GM19023 (cell line): Measurements from ENCODE around the gene NLRP3.

ENCODE experiments used
- ATAC-seq: cut with Tn5 transposase; IDR thresholded peaks from one replicate; pipeline ENCODE4 v1.9.1; 2021; ENCODE audit warnings: mild to moderate bottlenecking, moderate library complexity; ENCODE audit not compliant: unreplicated experiment

Gene NLRP3

DNA sequence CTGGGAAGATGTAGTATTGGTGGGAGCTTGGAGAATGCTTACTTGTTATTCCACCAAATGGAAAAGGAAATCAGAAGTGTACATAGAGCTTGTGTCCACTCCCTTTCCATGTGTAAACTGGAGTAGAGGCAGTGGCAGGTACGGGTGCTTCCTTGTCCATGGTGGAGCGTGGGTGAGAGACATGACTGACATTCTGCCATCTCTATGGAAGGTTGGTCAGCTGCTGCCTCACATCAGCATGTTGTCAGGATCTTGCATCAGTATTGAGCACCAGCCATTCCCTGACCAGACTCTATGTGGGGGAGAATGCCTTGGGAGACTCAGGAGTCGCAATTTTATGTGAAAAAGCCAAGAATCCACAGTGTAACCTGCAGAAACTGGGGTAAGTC is 19.8 kb downstream of the NLRP3 start:
- no peak for ATAC-seq

DNA sequence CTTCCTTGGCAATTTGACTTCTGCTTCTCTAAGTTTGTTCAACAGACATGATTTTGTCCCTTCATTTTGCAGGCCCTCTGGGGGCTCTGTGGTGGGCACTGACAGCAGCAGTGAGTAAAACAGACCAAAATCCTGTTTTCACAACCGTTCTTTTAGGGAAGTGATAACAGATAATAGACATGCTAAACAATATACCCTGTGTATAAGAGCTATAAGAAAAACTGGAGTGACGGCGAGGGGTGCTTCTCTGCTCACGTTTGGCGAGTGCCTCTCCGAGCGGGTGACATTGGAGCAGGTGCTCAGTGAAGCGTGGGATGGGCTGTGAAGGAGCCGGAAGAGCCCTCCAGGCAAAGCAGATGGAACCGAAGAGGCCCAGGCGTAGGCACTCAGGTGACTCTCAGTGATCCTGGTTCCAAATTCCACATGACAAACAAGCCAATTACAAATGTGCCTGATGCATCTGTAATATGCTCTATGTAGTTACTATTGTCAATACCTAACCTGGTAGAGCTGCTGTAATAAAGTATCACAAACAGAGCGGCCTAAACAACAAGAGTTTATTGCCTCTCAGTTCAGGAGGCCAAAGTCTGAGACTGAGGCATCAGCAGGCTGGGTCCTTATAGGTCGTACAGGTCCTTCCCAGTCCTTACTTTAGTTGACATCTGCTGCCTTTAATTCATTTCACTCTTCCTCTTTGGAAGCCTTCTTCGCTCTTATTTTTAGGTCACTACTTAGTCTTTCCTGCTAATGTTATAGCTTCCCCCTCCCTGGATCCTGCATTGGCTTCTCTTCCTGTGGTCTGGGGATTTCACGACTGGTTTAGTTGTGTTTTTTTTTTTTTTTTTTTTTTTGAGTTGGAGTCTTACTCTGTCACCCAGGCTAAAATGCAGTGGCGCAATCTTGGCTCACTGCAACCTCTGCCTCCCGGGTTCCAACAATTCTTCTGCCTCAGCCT is 21.9 kb downstream of the NLRP3 start:
- no peak for ATAC-seq

DNA sequence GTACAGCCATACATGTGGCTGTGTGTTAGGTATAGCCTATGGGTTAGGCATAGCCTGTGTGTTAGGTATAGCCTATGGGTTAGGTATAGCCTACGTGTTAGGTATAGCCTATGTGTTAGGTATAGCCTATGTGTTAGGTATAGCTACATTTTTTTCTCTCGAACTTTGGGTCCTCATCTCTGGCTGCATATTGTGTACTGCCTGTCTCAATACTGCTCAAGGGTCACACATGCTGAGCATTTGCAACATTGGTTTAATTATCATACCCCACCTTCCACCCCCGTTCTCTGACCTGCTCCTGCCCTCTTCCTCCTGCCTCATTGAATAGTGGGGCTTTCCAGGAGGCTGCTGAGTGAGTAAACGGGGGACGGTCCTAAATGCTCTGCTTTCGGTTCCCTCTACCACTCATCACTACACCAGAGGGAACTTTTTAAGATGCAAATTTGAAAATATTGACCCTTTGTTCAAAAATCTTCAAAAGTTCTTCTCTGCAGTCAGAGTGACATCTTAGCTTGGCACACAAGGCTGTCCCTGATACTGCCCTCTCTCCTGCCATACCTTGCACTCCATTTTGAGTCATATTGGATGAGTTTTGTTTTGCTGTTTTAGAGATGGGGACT is 24.1 kb downstream of the NLRP3 start:
- peak; percentile 98 for ATAC-seq

DNA sequence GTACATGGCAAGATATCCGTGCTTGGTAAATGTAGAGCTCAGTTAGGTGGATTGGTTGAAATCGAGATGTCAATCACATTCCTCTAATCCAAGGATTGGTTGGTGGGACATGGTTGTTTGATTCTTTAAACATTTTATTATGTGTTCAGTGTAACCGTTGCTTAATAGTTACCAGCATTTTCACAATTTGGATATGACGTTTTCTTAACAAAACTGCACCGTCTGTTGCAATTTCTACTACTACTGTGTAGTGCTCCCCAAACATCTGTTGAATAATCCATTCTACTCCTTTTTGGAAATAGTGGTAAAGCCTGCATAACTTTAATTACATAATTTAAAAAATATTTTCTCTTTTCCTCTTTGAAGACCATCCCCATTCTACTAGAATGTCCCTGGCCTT is 25.6 kb downstream of the NLRP3 start:
- no peak for ATAC-seq

GRCh38 chr1:247442164-247442563 is 26.2 kb downstream of the NLRP3 start:
- no peak for ATAC-seq

DNA sequence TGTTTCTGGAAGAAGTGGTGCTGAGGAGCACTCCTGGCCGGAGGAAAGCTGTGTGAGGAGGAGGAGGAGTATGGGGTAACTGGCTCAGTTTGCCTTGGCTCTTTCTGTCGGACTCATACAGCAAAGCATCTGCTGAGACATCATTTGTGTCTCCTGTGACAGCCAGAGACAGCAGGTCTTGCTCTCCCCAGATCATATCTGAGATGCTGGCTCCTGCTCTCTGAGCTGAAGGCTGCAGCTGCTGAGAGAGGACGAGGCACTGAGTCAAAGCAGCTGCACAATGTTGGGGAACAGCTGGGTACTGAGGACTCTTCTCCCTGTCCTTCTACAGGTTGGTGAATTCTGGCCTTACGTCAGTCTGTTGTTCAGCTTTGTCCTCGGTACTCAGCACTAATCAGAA is 27.7 kb downstream of the NLRP3 start:
- ATAC-seq: no peak

DNA sequence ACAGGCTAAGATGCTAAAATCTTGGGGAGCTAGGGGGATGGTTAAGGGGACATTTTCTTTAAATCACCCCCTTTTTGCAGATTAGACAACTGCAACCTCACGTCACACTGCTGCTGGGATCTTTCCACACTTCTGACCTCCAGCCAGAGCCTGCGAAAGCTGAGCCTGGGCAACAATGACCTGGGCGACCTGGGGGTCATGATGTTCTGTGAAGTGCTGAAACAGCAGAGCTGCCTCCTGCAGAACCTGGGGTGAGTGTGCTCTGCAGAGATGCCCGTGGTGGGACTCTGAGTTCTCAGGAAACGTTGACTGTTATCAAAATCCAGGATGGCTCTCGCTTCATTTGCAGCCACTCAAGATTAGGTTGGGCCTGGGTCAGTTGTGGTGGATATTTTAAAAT is 28.6 kb downstream of the NLRP3 start:
- ATAC-seq: no peak

- ATAC-seq: no peak
Observed at GRCh38 chr1:247445526-247446356, 29.8 kb downstream of the NLRP3 start.

- no peak for ATAC-seq
Observed at GRCh38 chr1:247447162-247447909, 31.4 kb downstream of the NLRP3 start.

GRCh38 chr1:247448107-247448791 is 32.3 kb downstream of the NLRP3 start:
- ATAC-seq: no peak

GRCh38 chr1:247451388-247452010 is 35.5 kb downstream of the NLRP3 start:
- no peak for ATAC-seq

DNA sequence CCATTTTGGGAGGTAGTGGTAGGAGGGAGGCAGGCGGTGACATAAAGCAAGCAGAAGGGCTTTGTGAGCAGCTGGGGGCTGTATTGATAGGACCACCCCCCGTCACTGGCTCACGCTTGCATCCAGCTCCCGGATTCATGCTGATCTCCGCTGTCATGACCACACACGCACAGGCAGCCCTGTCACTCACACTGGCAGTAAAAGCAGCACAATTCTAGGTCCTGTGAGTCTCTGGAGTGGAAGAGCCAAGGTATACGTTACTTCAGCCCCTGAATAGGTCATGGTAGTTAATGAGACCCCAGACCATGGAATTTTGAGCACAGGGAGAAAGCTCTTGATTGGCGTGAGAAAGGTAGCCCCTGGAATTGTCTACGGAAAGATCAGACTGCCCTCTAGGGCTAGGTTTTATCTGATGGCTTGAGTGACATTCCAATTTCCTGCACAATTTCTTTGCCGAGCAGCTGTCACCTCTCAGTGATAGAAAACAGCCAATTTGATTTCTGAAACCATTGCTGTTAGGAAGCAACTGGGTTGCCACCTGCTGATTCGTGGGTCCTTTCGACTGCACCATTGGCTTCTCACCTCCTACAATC is 36.6 kb downstream of the NLRP3 start:
- ATAC-seq: no peak

DNA sequence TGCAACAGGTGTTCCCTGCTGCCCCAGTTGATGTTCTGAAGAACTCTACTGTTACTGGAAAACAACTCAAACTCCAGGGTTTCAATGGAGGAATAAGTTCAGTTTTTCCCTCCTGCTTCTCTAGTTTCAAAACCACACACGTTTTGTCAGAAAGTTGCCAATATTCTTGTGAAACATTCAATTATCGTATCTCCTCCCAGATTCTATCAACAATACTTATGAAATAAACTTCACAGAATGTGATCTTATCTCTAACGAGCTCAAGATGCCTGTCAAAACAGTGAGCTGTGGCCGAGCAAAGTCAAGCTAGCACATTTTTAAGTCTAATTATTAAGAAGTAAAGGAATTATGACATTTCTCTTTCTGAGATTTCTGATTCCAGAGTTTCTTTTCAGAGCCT is 37.3 kb downstream of the NLRP3 start:
- no peak for ATAC-seq

GRCh38 chr1:247453997-247454396 is 38.0 kb downstream of the NLRP3 start:
- no peak for ATAC-seq

DNA sequence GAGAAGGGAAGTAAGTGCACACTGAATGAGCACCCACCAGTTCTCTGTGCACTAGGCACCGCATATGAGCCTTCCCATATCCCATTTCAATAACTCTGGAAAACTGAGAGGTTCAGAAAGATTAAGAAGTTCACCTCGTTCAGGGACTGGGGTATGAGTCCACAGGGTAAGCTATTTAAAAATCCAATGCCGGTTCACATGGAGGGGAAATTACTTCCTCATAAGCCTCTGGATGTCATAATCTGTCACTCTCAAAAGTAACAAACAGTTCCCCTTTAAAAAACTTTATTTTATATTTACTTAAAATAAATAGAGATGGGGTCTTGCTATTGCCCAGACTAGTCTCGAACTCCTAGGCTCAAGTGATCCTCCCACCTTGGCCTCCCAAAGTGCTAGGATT is 40.0 kb downstream of the NLRP3 start:
- no peak for ATAC-seq

- no peak for ATAC-seq
Observed at GRCh38 chr1:247456914-247457639, 41.1 kb downstream of the NLRP3 start.

DNA sequence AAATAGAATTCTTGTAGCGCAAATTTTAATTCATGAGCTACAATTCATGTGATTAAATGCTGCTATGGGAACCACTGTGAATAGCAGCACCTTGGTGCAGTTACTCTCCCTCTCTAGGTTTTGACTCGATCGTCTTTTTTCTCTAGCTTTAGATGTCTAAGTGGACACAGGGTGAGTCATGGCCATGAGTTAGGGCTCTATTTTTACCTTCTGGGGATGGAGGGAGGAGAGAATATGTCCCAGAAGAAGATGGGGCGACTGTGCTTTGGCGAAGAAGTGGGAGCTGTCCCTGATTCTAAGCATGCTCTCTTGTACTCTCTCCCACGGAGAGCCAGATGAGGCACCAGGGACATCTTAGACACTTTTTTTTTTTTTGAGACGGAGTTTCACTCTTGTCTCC is 43.5 kb downstream of the NLRP3 start:
- ATAC-seq: no peak

- no peak for ATAC-seq
Observed at GRCh38 chr1:247465796-247466195, 49.8 kb downstream of the NLRP3 start.

GRCh38 chr1:247467129-247467528 is 51.2 kb downstream of the NLRP3 start:
- ATAC-seq: no peak
